ENCODE measurements around the gene TSPYL1. TPM values are rescaled to one million over a fixed set of nuclear protein-coding genes. Genes with fewer than 3 reads are reported as not detected.

Gene TSPYL1
- total RNA-seq, 1 experiment from 2014 or later: 57.3 TPM

- TF ChIP-seq CTCF (IDR thresholded peaks at IDR 0.05; ENCODE audit: insufficient read depth in 1 of 2, low read depth in 1 of 2, low read length in 1 of 2, severe bottlenecking in 1 of 2, unreplicated experiment in 1 of 2): no peak
- BruUV-seq (replicated peaks): no TSS peak
- Histone ChIP-seq H3K27me3 (replicated peaks; ENCODE audit: control insufficient read depth, insufficient read depth, low read length) (no peaks in the 10 kb centered on the region), H3K36me3 (ENCODE audit: control insufficient read depth, insufficient read depth, low read length) (no peaks in the 10 kb centered on the region), H3K4me3 (ENCODE audit: low read depth, low read length) (no peak overlapping the region), H3K9me3 (no peaks in the 10 kb centered on the region), H3K4me1 (no peaks in the 10 kb centered on the region)
- Mint-ChIP-seq H3K27me3 (ENCODE audit: insufficient read depth, unreplicated experiment) (no peaks in the 10 kb centered on the region), H3K27ac (ENCODE audit: unreplicated experiment) (no peak overlapping the region), H3K4me1 (ENCODE audit: low read depth, unreplicated experiment) (peaks cover 7% of the 10 kb centered on the region), H3K9me3 (ENCODE audit: unreplicated experiment) (no peaks in the 10 kb centered on the region), H3K36me3 (ENCODE audit: insufficient read depth, unreplicated experiment) (no peaks in the 10 kb centered on the region), H3K4me3 (ENCODE audit: unreplicated experiment) (no peak overlapping the region)
- DNase-seq: no peak
- CTCF ChIA-PET: no interaction called here
- POLR2A ChIA-PET: no interaction called here
- intact Hi-C loops (cut with micrococcal nuclease; ENCODE audit: unreplicated experiment): no loop called here
Observed at GRCh38 chr6:116309657-116310056, 29.9 kb upstream of the TSPYL1 start.

- Mint-ChIP-seq H3K4me1 (ENCODE audit: low read depth, unreplicated experiment) (peaks cover 9% of the 10 kb centered on the region), H3K4me3 (ENCODE audit: unreplicated experiment) (no peak overlapping the region), H3K27ac (ENCODE audit: unreplicated experiment) (no peak overlapping the region), H3K27me3 (ENCODE audit: insufficient read depth, unreplicated experiment) (no peaks in the 10 kb centered on the region), H3K9me3 (ENCODE audit: unreplicated experiment) (no peaks in the 10 kb centered on the region), H3K36me3 (ENCODE audit: insufficient read depth, unreplicated experiment) (no peaks in the 10 kb centered on the region)
- Histone ChIP-seq H3K4me3 (ENCODE audit: low read depth, low read length) (no peak overlapping the region), H3K27me3 (replicated peaks; ENCODE audit: control insufficient read depth, insufficient read depth, low read length) (no peaks in the 10 kb centered on the region), H3K9me3 (no peaks in the 10 kb centered on the region), H3K4me1 (no peaks in the 10 kb centered on the region), H3K36me3 (ENCODE audit: control insufficient read depth, insufficient read depth, low read length) (no peaks in the 10 kb centered on the region)
- DNase-seq: no peak
- TF ChIP-seq CTCF (IDR thresholded peaks at IDR 0.05; ENCODE audit: insufficient read depth in 1 of 2, low read depth in 1 of 2, low read length in 1 of 2, severe bottlenecking in 1 of 2, unreplicated experiment in 1 of 2): no peak
- CTCF ChIA-PET: no interaction called here
- BruUV-seq (replicated peaks): no TSS peak
- intact Hi-C loops (cut with micrococcal nuclease; ENCODE audit: unreplicated experiment): no loop called here
- POLR2A ChIA-PET: no interaction called here
Observed at GRCh38 chr6:116309001-116309400, 29.3 kb upstream of the TSPYL1 start.

- Histone ChIP-seq H3K9me3 (no peaks in the 10 kb centered on the region), H3K4me1 (no peaks in the 10 kb centered on the region), H3K36me3 (ENCODE audit: control insufficient read depth, insufficient read depth, low read length) (no peaks in the 10 kb centered on the region), H3K4me3 (ENCODE audit: low read depth, low read length) (no peak overlapping the region), H3K27me3 (replicated peaks; ENCODE audit: control insufficient read depth, insufficient read depth, low read length) (no peaks in the 10 kb centered on the region)
- H3K27ac Mint-ChIP-seq (ENCODE audit: unreplicated experiment): no peak overlapping the region
- no peak for TF ChIP-seq CTCF (IDR thresholded peaks at IDR 0.05; ENCODE audit: insufficient read depth in 1 of 2, low read depth in 1 of 2, low read length in 1 of 2, severe bottlenecking in 1 of 2, unreplicated experiment in 1 of 2)
- no peaks in the 10 kb centered on the region for H3K27me3 Mint-ChIP-seq (ENCODE audit: insufficient read depth, unreplicated experiment)
- POLR2A ChIA-PET: no interaction called here
- H3K36me3 Mint-ChIP-seq (ENCODE audit: insufficient read depth, unreplicated experiment): no peaks in the 10 kb centered on the region
- intact Hi-C loops (cut with micrococcal nuclease; ENCODE audit: unreplicated experiment): no loop called here
- no TSS peak for BruUV-seq (replicated peaks)
- no peak for DNase-seq
- peaks cover 9% of the 10 kb centered on the region for H3K4me1 Mint-ChIP-seq (ENCODE audit: low read depth, unreplicated experiment)
- CTCF ChIA-PET: no interaction called here
- no peak overlapping the region for H3K4me3 Mint-ChIP-seq (ENCODE audit: unreplicated experiment)
- H3K9me3 Mint-ChIP-seq (ENCODE audit: unreplicated experiment): no peaks in the 10 kb centered on the region
Observed at GRCh38 chr6:116307633-116308032, 27.9 kb upstream of the TSPYL1 start.

All from Caco-2 (cell line).